ENCODE measurements around the gene GBA2.
A peak's percentile ranks its signal among the peaks of the same experiment; 100 is the strongest.

Gene GBA2

GRCh38 chr9:35763803-35764202, 14.8 kb upstream of the GBA2 start:
- no peak for DNase-seq

GRCh38 chr9:35763181-35763580, 14.2 kb upstream of the GBA2 start:
- DNase-seq = no peak

GRCh38 chr9:35760651-35761050, 11.6 kb upstream of the GBA2 start:
- no peak for DNase-seq

- no peak for DNase-seq
These were observed 10.8 kb upstream of the GBA2 start for GRCh38 chr9:35759795-35760194.

GRCh38 chr9:35758475-35759050, 9.5 kb upstream of the GBA2 start:
- no peak for DNase-seq

GRCh38 chr9:35757892-35758275, 8.9 kb upstream of the GBA2 start:
- no peak for DNase-seq

GRCh38 chr9:35757226-35757891, 8.3 kb upstream of the GBA2 start:
- DNase-seq = peak; percentile 54

- DNase-seq = peak; percentile 89
These were observed 7.5 kb upstream of the GBA2 start for GRCh38 chr9:35756275-35757225.

- DNase-seq = no peak
These were observed 6.0 kb upstream of the GBA2 start for GRCh38 chr9:35755071-35755470.

- no peak for DNase-seq
These were observed 5.2 kb upstream of the GBA2 start, which contains the start of gene MSMP for GRCh38 chr9:35754264-35754663. MSMP (minus strand) TSS chr9:35754276; CDS start chr9:35754129, 147 bp downstream.

GRCh38 chr9:35753466-35753865, 4.4 kb upstream of the GBA2 start:
- no peak for DNase-seq

- DNase-seq = no peak
These were observed 1.2 kb upstream of the GBA2 start for GRCh38 chr9:35750256-35750531.

GRCh38 chr9:35749515-35750255, 657 bp upstream of the GBA2 start:
- peak; percentile 64 for DNase-seq

- no peak for DNase-seq
These were observed 678 bp downstream of the GBA2 start for GRCh38 chr9:35748242-35748857.

- no peak for DNase-seq
These were observed 2.4 kb downstream of the GBA2 start for GRCh38 chr9:35746583-35746982.

GRCh38 chr9:35745569-35745968, 3.5 kb downstream of the GBA2 start:
- no peak for DNase-seq

GRCh38 chr9:35743880-35744518, 5.0 kb downstream of the GBA2 start:
- no peak for DNase-seq

GRCh38 chr9:35743452-35743851, 5.6 kb downstream of the GBA2 start:
- DNase-seq = no peak

GRCh38 chr9:35741740-35742139, 7.3 kb downstream of the GBA2 start:
- DNase-seq = no peak

- DNase-seq = no peak
These were observed 8.8 kb downstream of the GBA2 start for GRCh38 chr9:35740243-35740642.

GRCh38 chr9:35738924-35739323, 10.1 kb downstream of the GBA2 start:
- no peak for DNase-seq

GRCh38 chr9:35738186-35738585, 10.8 kb downstream of the GBA2 start:
- DNase-seq = no peak

All from stimulated activated CD8-positive, alpha-beta memory T cell treated with anti-CD3 and anti-CD28 coated beads, Interleukin-4, amount 100 ng/mL, for 48 hours (primary cell).